Astrocyte (in vitro differentiated cells and primary cell): ENCODE results near the gene SLC8A2. TPM values are rescaled to one million over a fixed set of nuclear protein-coding genes. Genes with fewer than 3 reads are reported as not detected.
A peak's percentile ranks its signal among the peaks of the same experiment; 100 is the strongest.

Source experiments
- DNase-seq: peaks from one replicate; pipeline ENCODE4 v3.0.0-alpha.2; 2010; ENCODE audit warnings: low read depth
- FAIRE-seq: peaks from 2 replicates; lab custom pipeline; 2011; peaks lifted over from hg19 to GRCh38; lab: Jason Lieb, UNC
- H2AFZ ChIP-seq: 2 replicates; pipeline ENCODE4 v1.6.0; 2012; ENCODE audit warnings: low read depth, low read length, inconsistent platforms
- H3K27ac ChIP-seq: 2 replicates; pipeline ENCODE4 v1.5.1; 2011; ENCODE audit warnings: low read depth, low read length, inconsistent platforms
- H3K27me3 ChIP-seq: 2 replicates; pipeline ENCODE4 v1.6.0; 2011; ENCODE audit warnings: low read length, inconsistent platforms; ENCODE audit not compliant: insufficient read depth
- H3K36me3 ChIP-seq: 2 replicates; pipeline ENCODE4 v1.5.1; 2011; ENCODE audit warnings: low read length, inconsistent platforms; ENCODE audit not compliant: insufficient read depth
- H3K4me1 ChIP-seq: 2 replicates; pipeline ENCODE4 v1.5.1; 2011; ENCODE audit warnings: low read length, inconsistent platforms; ENCODE audit not compliant: insufficient read depth
- H3K4me2 ChIP-seq: 2 replicates; pipeline ENCODE4 v1.6.0; 2012; ENCODE audit warnings: low read length, inconsistent platforms
- H3K4me3 ChIP-seq: 2 replicates; pipeline ENCODE4 v1.5.1; 2011; ENCODE audit warnings: low read depth, mild to moderate bottlenecking, low read length, inconsistent platforms; ENCODE audit not compliant: insufficient read depth
- H3K79me2 ChIP-seq: 2 replicates; pipeline ENCODE4 v1.6.0; 2012; ENCODE audit warnings: mild to moderate bottlenecking, low read length, inconsistent platforms; ENCODE audit not compliant: insufficient read depth
- H3K9ac ChIP-seq: 2 replicates; pipeline ENCODE4 v1.6.0; 2012; ENCODE audit warnings: mild to moderate bottlenecking, low read length, inconsistent platforms
- H3K9me3 ChIP-seq: 2 replicates; pipeline ENCODE4 v1.5.1; 2012; ENCODE audit warnings: low read depth, mild to moderate bottlenecking, low read length, inconsistent platforms; ENCODE audit not compliant: insufficient read depth
- H4K20me1 ChIP-seq: 2 replicates; pipeline ENCODE4 v1.6.0; 2012; ENCODE audit warnings: low read length, inconsistent platforms; ENCODE audit not compliant: insufficient read depth
- H3K27ac Mint-ChIP-seq: one replicate; pipeline ENCODE4 v1.8.0; 2021; ENCODE audit warnings: mild to moderate bottlenecking, mixed read lengths; ENCODE audit not compliant: unreplicated experiment
- H3K27me3 Mint-ChIP-seq: one replicate; pipeline ENCODE4 v1.8.0; 2021; ENCODE audit warnings: low read depth, mixed read lengths; ENCODE audit not compliant: unreplicated experiment
- H3K36me3 Mint-ChIP-seq: one replicate; pipeline ENCODE4 v1.8.0; 2021; ENCODE audit warnings: low read depth, mixed read lengths; ENCODE audit not compliant: unreplicated experiment
- H3K4me1 Mint-ChIP-seq: one replicate; pipeline ENCODE4 v1.8.0; 2021; ENCODE audit warnings: low read depth, mixed read lengths; ENCODE audit not compliant: unreplicated experiment
- H3K4me3 Mint-ChIP-seq: one replicate; pipeline ENCODE4 v1.8.0; 2021; ENCODE audit warnings: mild to moderate bottlenecking, moderate library complexity, mixed read lengths; ENCODE audit not compliant: unreplicated experiment
- H3K9me3 Mint-ChIP-seq: one replicate; pipeline ENCODE4 v1.8.0; 2021; ENCODE audit warnings: mild to moderate bottlenecking, mixed read lengths; ENCODE audit not compliant: unreplicated experiment
- EZH2 ChIP-seq: IDR thresholded peaks from 2 replicates; pipeline ENCODE4 v1.6.1; 2012; ENCODE audit warnings: mild to moderate bottlenecking, low read length, inconsistent platforms; ENCODE audit not compliant: insufficient read depth
- total RNA-seq: library from RNA; stranded (reverse); gene quantifications from 2 replicates; pipeline ENCODE4 v1.2.1, GENCODE V29; 2021
- TF ChIP-seq, protein P1 (sequence below): IDR thresholded peaks from 2 replicates; pipeline ENCODE4 v1.5.1; 2011; ENCODE audit warnings: low read depth, mild to moderate bottlenecking, inconsistent platforms, low read length, moderate library complexity; ENCODE audit not compliant: insufficient read depth

The SLC8A2 gene
- total RNA-seq, 1 donor from 2014 or later = 3.3 TPM

DNA sequence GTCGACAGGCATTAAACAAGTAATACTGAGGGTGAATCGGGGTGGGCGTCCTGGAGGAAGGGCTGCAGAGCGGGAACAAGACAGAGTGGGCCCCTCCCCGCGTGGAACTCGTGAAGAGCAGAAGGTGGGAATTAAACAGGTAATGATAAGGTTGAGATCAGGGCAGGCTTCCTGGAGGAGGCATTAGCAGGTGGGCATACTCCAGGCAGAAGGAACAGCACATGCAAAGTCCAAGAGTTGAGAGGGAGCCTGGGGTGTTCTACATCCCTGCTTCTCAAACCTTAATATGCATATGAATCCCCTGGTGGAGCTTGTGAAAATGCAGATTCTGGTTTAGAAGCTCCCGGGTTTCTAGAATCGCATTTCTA is 23.3 kb downstream of the SLC8A2 start:
- Histone ChIP-seq H3K4me3 (no peak overlapping the region), H3K27ac (no peak overlapping the region), H3K27me3 (peaks cover 64% of the 10 kb centered on the region), H3K9ac (no peak overlapping the region), H3K9me3 (peaks cover 3% of the 10 kb centered on the region), H3K36me3 (no peaks in the 10 kb centered on the region), H3K4me2 (no peak overlapping the region), H4K20me1 (no peaks in the 10 kb centered on the region), H3K4me1 (peaks cover 9% of the 10 kb centered on the region), H3K79me2 (no peaks in the 10 kb centered on the region), H2AFZ (no peak overlapping the region)
- H3K27me3 Mint-ChIP-seq = peaks cover 56% of the 10 kb centered on the region
- no peak for DNase-seq
- H3K4me3 Mint-ChIP-seq = peak overlapping the region; percentile 23
- peaks cover 3% of the 10 kb centered on the region for H3K36me3 Mint-ChIP-seq
- peaks cover 8% of the 10 kb centered on the region for H3K4me1 Mint-ChIP-seq
- no peak overlapping the region for H3K27ac Mint-ChIP-seq
- TF ChIP-seq, protein P1, sequence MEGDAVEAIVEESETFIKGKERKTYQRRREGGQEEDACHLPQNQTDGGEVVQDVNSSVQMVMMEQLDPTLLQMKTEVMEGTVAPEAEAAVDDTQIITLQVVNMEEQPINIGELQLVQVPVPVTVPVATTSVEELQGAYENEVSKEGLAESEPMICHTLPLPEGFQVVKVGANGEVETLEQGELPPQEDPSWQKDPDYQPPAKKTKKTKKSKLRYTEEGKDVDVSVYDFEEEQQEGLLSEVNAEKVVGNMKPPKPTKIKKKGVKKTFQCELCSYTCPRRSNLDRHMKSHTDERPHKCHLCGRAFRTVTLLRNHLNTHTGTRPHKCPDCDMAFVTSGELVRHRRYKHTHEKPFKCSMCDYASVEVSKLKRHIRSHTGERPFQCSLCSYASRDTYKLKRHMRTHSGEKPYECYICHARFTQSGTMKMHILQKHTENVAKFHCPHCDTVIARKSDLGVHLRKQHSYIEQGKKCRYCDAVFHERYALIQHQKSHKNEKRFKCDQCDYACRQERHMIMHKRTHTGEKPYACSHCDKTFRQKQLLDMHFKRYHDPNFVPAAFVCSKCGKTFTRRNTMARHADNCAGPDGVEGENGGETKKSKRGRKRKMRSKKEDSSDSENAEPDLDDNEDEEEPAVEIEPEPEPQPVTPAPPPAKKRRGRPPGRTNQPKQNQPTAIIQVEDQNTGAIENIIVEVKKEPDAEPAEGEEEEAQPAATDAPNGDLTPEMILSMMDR = no peak
- TF ChIP-seq EZH2 = no peak
- no peak for FAIRE-seq
- peaks cover 4% of the 10 kb centered on the region for H3K9me3 Mint-ChIP-seq

DNA sequence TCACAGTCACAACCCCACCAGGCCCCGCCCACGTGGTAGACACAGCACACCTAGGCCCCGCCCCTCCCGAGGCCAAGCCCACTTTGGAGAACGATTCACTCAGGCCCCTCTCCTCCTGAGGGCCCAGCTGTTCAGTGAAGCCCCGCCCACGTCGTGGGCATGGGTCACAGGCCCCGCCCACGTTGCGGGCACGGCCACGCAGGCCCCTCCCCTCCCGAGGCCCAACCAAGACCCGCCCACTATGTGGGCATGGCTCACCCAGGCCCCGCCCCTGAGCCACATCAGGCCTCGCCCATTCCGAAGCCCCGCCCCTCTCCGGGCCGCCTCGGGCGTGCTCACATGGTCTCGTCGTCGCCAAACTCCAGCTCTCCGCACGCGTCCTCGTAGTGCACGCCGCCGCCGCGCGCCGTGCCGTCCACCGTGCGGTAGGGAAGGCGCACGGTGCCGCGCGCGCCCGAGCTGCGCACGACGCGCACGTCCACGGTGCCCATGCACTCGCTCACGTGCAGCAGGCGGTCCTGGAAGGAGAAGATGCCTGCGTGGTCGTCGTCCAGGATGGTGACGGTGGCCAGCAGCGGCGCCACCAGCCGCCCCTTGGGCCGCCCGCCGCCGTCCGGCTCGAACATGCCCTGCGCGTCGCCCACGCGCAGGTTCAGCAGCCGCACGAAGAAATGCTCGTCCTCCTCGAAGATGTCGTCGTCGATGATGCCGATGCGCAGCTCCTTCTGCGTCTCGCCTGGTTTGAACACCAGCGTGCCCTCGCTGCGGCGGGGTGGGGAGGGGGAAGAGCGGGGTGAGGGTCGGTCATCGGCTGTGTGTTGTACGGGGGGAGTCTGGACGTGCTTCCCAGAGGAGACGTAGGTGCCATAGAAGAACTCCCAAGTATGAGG is 24.0 kb downstream of the SLC8A2 start:
- no peaks in the 10 kb centered on the region for H3K79me2 ChIP-seq
- Mint-ChIP-seq H3K27ac (no peak overlapping the region), H3K27me3 (peaks cover 62% of the 10 kb centered on the region), H3K36me3 (peaks cover 3% of the 10 kb centered on the region), H3K4me1 (peaks cover 8% of the 10 kb centered on the region), H3K4me3 (peak overlapping the region; percentile 71), H3K9me3 (peaks cover 4% of the 10 kb centered on the region)
- DNase-seq (no peak), FAIRE-seq (no peak)
- H3K36me3 ChIP-seq = no peaks in the 10 kb centered on the region
- peaks cover 66% of the 10 kb centered on the region for H3K27me3 ChIP-seq
- peaks cover 3% of the 10 kb centered on the region for H3K9me3 ChIP-seq
- no peak overlapping the region for H3K9ac ChIP-seq
- H3K4me3 ChIP-seq = no peak overlapping the region
- no peaks in the 10 kb centered on the region for H4K20me1 ChIP-seq
- TF ChIP-seq EZH2 = peak; percentile 77
- TF ChIP-seq, protein P1 = no peak
- H3K4me2 ChIP-seq = peak overlapping the region; percentile 60
- H3K27ac ChIP-seq = no peak overlapping the region
- H2AFZ ChIP-seq = peak overlapping the region; percentile 69
- peaks cover 9% of the 10 kb centered on the region for H3K4me1 ChIP-seq
